ENCODE results near the gene BTNL8. TPM values are rescaled to one million over a fixed set of nuclear protein-coding genes. Genes with fewer than 3 reads are reported as not detected.

The BTNL8 gene, protein sequence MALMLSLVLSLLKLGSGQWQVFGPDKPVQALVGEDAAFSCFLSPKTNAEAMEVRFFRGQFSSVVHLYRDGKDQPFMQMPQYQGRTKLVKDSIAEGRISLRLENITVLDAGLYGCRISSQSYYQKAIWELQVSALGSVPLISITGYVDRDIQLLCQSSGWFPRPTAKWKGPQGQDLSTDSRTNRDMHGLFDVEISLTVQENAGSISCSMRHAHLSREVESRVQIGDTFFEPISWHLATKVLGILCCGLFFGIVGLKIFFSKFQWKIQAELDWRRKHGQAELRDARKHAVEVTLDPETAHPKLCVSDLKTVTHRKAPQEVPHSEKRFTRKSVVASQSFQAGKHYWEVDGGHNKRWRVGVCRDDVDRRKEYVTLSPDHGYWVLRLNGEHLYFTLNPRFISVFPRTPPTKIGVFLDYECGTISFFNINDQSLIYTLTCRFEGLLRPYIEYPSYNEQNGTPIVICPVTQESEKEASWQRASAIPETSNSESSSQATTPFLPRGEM
- total RNA-seq: not detected in 2 replicates

GRCh38 chr5:180898621-180899246, at the start of gene BTNL8:
Gene BTNL8 (plus strand): TSS chr5:180899159. CDS start chr5:180899311, 152 bp downstream.

GRCh38 chr5:180860887-180861822, 37.8 kb upstream of the BTNL8 start, which contains the start of gene ZFP62:
Gene ZFP62 (minus strand): TSS chr5:180861276. CDS start chr5:180861219, 57 bp downstream.

GRCh38 chr5:180988592-180988991, 89.6 kb downstream of the BTNL8 start, which contains the start of gene BTNL3:
Gene BTNL3 (plus strand): TSS chr5:180988846. CDS start chr5:180989029, 183 bp downstream.

Other genes with a start within 250 kb of the BTNL8 start
- 14.7 and 28.6 TPM in 2 replicates for gene FLT4, start 249.6 kb upstream of the BTNL8 start, total RNA-seq
- not detected in 2 replicates for gene OR2Y1, start 159.1 kb upstream of the BTNL8 start, total RNA-seq
- 70.5 and 79.6 TPM in 2 replicates for gene MGAT1, start 96.4 kb upstream of the BTNL8 start, total RNA-seq
- gene ZFP62, start 37.9 kb upstream of the BTNL8 start, total RNA-seq: 14.0 and 21.3 TPM in 2 replicates
- not detected in 2 replicates for gene BTNL3, start 89.7 kb downstream of the BTNL8 start, total RNA-seq
- 0.32 TPM in 1 of 2 replicates, not detected in the other for gene BTNL9, start 141.1 kb downstream of the BTNL8 start, total RNA-seq
- not detected in 2 replicates for gene OR2V1, start 232.0 kb downstream of the BTNL8 start, total RNA-seq
- gene OR2V2, start 248.4 kb downstream of the BTNL8 start, total RNA-seq: not detected in 2 replicates

Data from epithelial cell of umbilical artery (primary cell).